Spleen (tissue), 7 donors: Measurements from ENCODE around the gene CYP11A1.

Experiments used
- POLR2A ChIP-seq, 3 donors: fragments of 450-650 bp; IDR thresholded peaks; one replicate each; pipeline ENCODE4 v1.5.1; 2017; ENCODE audit warnings: antibody characterized with exemption in 3 of 3, mild to moderate bottlenecking in 1 of 3
- POLR2AphosphoS5 ChIP-seq, 3 donors: sonication (generic); formaldehyde crosslinking; IDR thresholded peaks; one replicate each; pipeline ENCODE4 v1.5.1; 2017; ENCODE audit warnings: antibody characterized with exemption in 3 of 3
- TF ChIP-seq, protein P1 (sequence below), 11 experiments: fragments of 200-600 bp in 7 of 11; fragments of 450-650 bp in 4 of 11; sonication (generic) in 4 of 11; IDR thresholded peaks in 8 of 11; conservative IDR thresholded peaks in 3 of 11; 1 replicate in 7 of 11; 2 replicates in 4 of 11; pipeline versions ENCODE4 v1.4.0 to v1.8.0; 2016 to 2021; ENCODE audit warnings: antibody characterized with exemption in 11 of 11, inconsistent platforms in 4 of 11, mild to moderate bottlenecking in 1 of 11
- donor health status: DM: no; HTN: no; CAD: no; lungs with moderate emphysema.
- donor health status: DM: no; HTN: no; CAD: no.
- donor health status: DM: no; HTN: no; CAD: no.

DNA sequence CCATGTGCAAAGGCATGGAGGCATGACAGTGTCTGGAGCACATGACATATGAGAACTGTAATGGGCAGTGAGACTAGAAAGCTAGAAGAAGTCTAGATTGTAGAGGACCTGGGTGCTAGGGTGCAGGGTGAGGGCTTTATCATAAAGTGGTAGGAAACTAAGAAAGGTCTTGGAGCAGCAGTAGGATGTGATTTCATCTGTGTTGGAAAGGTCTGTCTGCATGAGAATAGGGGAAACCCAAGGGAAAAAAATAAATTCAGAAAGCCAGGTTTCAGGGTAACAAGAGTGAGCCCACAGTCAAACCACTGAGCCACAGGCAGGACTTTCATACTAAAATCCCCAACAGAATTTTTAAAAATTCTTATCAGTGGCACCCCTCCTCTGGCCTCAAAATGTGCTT lies 76.8 kb downstream of the CYP11A1 start:
- TF ChIP-seq POLR2AphosphoS5 (IDR thresholded peaks at IDR 0.05), result no peak
- TF ChIP-seq, protein P1, sequence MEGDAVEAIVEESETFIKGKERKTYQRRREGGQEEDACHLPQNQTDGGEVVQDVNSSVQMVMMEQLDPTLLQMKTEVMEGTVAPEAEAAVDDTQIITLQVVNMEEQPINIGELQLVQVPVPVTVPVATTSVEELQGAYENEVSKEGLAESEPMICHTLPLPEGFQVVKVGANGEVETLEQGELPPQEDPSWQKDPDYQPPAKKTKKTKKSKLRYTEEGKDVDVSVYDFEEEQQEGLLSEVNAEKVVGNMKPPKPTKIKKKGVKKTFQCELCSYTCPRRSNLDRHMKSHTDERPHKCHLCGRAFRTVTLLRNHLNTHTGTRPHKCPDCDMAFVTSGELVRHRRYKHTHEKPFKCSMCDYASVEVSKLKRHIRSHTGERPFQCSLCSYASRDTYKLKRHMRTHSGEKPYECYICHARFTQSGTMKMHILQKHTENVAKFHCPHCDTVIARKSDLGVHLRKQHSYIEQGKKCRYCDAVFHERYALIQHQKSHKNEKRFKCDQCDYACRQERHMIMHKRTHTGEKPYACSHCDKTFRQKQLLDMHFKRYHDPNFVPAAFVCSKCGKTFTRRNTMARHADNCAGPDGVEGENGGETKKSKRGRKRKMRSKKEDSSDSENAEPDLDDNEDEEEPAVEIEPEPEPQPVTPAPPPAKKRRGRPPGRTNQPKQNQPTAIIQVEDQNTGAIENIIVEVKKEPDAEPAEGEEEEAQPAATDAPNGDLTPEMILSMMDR (IDR thresholded peaks at IDR 0.05 in 8 of 11, conservative IDR thresholded peaks at IDR 0.05 in 3 of 11), result no peak
- no peak for TF ChIP-seq POLR2A (IDR thresholded peaks at IDR 0.05)
